Suprapubic skin (tissue), 4 donors: ENCODE data around the gene SRSF1.

Experiments
- EP300 ChIP-seq: sonication (generic); formaldehyde crosslinking; IDR thresholded peaks from one replicate; pipeline ENCODE4 v1.6.1; 2017; ENCODE audit warnings: antibody characterized with exemption
- POLR2AphosphoS5 ChIP-seq, 3 donors: sonication (generic); formaldehyde crosslinking; IDR thresholded peaks; one replicate each; pipeline ENCODE4 v1.6.1; 2017; ENCODE audit warnings: antibody characterized with exemption in 3 of 3
- TF ChIP-seq, protein P1 (sequence below), 2 donors: fragments of 200-600 bp in 1 of 2; fragments of 450-650 bp in 1 of 2; sonication (generic) in 1 of 2; IDR thresholded peaks; one replicate each; pipeline ENCODE4 v1.5.1; 2016 to 2019; ENCODE audit warnings: antibody characterized with exemption in 2 of 2, mild to moderate bottlenecking in 1 of 2, moderate library complexity in 1 of 2

DNA sequence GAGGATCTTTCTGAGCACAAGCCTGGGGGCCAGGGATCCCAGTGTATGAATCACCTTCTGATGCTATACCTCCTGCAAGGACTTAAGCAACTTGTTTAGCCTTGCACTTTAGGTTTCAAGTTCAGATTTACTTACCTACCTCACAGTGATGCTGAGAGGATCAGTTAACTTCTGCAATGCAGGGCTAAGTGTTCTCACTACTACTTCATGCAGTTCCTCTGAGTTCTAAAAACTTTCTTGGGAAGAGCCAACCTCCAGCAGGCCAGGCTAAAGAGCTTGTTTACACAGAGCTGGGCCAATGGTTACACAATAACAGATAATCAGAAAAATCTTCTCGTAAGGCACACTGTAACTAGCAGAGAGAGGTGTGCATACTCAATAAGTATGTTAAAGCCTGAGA lies 32.0 kb downstream of the SRSF1 start:
- TF ChIP-seq, protein P1, sequence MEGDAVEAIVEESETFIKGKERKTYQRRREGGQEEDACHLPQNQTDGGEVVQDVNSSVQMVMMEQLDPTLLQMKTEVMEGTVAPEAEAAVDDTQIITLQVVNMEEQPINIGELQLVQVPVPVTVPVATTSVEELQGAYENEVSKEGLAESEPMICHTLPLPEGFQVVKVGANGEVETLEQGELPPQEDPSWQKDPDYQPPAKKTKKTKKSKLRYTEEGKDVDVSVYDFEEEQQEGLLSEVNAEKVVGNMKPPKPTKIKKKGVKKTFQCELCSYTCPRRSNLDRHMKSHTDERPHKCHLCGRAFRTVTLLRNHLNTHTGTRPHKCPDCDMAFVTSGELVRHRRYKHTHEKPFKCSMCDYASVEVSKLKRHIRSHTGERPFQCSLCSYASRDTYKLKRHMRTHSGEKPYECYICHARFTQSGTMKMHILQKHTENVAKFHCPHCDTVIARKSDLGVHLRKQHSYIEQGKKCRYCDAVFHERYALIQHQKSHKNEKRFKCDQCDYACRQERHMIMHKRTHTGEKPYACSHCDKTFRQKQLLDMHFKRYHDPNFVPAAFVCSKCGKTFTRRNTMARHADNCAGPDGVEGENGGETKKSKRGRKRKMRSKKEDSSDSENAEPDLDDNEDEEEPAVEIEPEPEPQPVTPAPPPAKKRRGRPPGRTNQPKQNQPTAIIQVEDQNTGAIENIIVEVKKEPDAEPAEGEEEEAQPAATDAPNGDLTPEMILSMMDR (IDR thresholded peaks at IDR 0.05): no peak
- TF ChIP-seq POLR2AphosphoS5 (IDR thresholded peaks at IDR 0.05) (no peak), EP300 (no peak)
